Kidney epithelial cell (primary cell): Measurements from ENCODE around the gene EFCAB6. TPM values are rescaled to one million over a fixed set of nuclear protein-coding genes. Genes with fewer than 3 reads are reported as not detected.

Source experiments
- DNase-seq: peaks from one replicate; pipeline ENCODE4 v3.0.0-alpha.2; 2010; ENCODE audit warnings: low read depth
- H3K27me3 ChIP-seq: 2 replicates; pipeline ENCODE4 v1.6.0; 2011; ENCODE audit warnings: low read length; ENCODE audit not compliant: control insufficient read depth, insufficient read depth
- H3K36me3 ChIP-seq: 2 replicates; pipeline ENCODE4 v1.5.1; 2011; ENCODE audit warnings: low read length; ENCODE audit not compliant: control insufficient read depth, insufficient read depth
- H3K4me3 ChIP-seq: 2 replicates; pipeline ENCODE4 v1.5.1; 2011; ENCODE audit warnings: low read depth, mild to moderate bottlenecking, control low read depth, low read length
- total RNA-seq: library from RNA; depleted of rRNA; stranded (reverse); fragments of >200 nt; gene quantifications from 2 replicates; pipeline ENCODE4 v1.2.3, GENCODE V29; 2015
- TF ChIP-seq, protein P1 (sequence below): IDR thresholded peaks from 2 replicates; pipeline ENCODE4 v1.5.1; 2011; ENCODE audit warnings: mild to moderate bottlenecking, moderate library complexity, low read length, control low read depth, inconsistent platforms; ENCODE audit not compliant: insufficient read depth, poor library complexity, severe bottlenecking

Gene EFCAB6
- total RNA-seq, 1 donor from 2014 or later = 2.3 TPM

- Histone ChIP-seq H3K27me3 (no peaks in the 10 kb centered on the region), H3K4me3 (no peak overlapping the region), H3K36me3 (no peaks in the 10 kb centered on the region)
- TF ChIP-seq, protein P1, sequence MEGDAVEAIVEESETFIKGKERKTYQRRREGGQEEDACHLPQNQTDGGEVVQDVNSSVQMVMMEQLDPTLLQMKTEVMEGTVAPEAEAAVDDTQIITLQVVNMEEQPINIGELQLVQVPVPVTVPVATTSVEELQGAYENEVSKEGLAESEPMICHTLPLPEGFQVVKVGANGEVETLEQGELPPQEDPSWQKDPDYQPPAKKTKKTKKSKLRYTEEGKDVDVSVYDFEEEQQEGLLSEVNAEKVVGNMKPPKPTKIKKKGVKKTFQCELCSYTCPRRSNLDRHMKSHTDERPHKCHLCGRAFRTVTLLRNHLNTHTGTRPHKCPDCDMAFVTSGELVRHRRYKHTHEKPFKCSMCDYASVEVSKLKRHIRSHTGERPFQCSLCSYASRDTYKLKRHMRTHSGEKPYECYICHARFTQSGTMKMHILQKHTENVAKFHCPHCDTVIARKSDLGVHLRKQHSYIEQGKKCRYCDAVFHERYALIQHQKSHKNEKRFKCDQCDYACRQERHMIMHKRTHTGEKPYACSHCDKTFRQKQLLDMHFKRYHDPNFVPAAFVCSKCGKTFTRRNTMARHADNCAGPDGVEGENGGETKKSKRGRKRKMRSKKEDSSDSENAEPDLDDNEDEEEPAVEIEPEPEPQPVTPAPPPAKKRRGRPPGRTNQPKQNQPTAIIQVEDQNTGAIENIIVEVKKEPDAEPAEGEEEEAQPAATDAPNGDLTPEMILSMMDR = no peak
- no peak for DNase-seq
These were observed 9.7 kb upstream of the EFCAB6 start for GRCh38 chr22:43821606-43822425.

GRCh38 chr22:43820651-43821305, 8.7 kb upstream of the EFCAB6 start:
- TF ChIP-seq, protein P1 = no peak
- Histone ChIP-seq H3K36me3 (no peaks in the 10 kb centered on the region), H3K27me3 (no peaks in the 10 kb centered on the region), H3K4me3 (no peak overlapping the region)
- DNase-seq = no peak

DNA sequence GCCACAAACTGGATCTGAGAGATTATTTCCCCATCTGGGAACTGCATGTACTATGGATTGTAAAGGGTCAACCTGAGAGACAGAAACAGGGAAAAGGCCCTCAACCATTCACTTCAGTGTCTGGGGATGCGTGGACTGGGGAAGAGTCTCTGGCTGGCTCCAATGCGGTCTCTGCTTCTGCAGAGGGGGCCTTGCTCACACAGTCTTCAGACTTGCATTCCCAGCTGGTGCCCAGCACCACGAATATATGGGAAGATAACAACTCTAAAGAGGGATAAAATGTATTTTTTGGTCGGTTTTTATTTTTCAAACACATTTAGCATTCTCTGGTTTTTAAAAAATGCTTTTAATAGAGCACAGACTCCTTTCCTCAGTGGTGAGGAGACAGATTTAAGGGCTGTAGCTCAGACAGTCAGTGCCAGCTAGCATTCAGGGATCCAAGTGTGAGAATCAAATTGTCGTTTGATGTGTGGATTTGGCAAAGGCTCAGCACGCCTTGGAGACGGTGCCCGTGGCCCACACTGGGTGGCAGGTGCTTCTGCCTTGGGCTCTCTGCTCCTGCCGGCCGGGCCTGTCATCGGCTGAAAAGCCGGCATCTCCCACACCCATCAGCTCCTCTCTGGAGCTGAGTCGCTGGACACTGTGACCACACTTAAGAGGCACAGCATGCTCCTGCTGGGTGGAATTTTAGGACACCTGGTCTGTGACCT, 8.0 kb upstream of the EFCAB6 start:
- Histone ChIP-seq H3K27me3 (no peaks in the 10 kb centered on the region), H3K36me3 (no peaks in the 10 kb centered on the region), H3K4me3 (no peak overlapping the region)
- no peak for DNase-seq
- TF ChIP-seq, protein P1 = no peak

- TF ChIP-seq, protein P1 = no peak
- Histone ChIP-seq H3K4me3 (no peak overlapping the region), H3K27me3 (no peaks in the 10 kb centered on the region), H3K36me3 (no peaks in the 10 kb centered on the region)
- DNase-seq = no peak
These were observed 7.4 kb upstream of the EFCAB6 start for GRCh38 chr22:43819421-43819921.

GRCh38 chr22:43818981-43819380, 6.9 kb upstream of the EFCAB6 start:
- Histone ChIP-seq H3K36me3 (no peaks in the 10 kb centered on the region), H3K27me3 (no peaks in the 10 kb centered on the region), H3K4me3 (no peak overlapping the region)
- no peak for DNase-seq
- TF ChIP-seq, protein P1 = no peak
